ENCODE results near the gene DAAM2. TPM values are rescaled to one million over a fixed set of nuclear protein-coding genes. Genes with fewer than 3 reads are reported as not detected.

Gene DAAM2
- total RNA-seq, 1 donor from 2014 or later, result 14.7 TPM

- intact Hi-C loops (cut with DNase I), result no loop called here
- DNase-seq (ENCODE audit: missing footprints) (no peak), ATAC-seq (no peak)
These were observed 118.6 kb downstream of the DAAM2 start for GRCh38 chr6:39910744-39911143.

- intact Hi-C loops (cut with DNase I), result no loop called here
- no peak for ATAC-seq
- no peak for DNase-seq (ENCODE audit: missing footprints)
These were observed 119.4 kb downstream of the DAAM2 start for GRCh38 chr6:39911513-39912125.

- DNase-seq (ENCODE audit: missing footprints), result no peak
- intact Hi-C loops (cut with DNase I), result no loop called here
- ATAC-seq, result no peak
These were observed 120.3 kb downstream of the DAAM2 start for GRCh38 chr6:39912446-39912845.

GRCh38 chr6:39913391-39913916 is 121.3 kb downstream of the DAAM2 start:
- DNase-seq (ENCODE audit: missing footprints) (no peak), ATAC-seq (no peak)
- intact Hi-C loops (cut with DNase I), result no loop called here

GRCh38 chr6:39914239-39914638 is 122.1 kb downstream of the DAAM2 start:
- no peak for DNase-seq (ENCODE audit: missing footprints)
- no peak for ATAC-seq
- intact Hi-C loops (cut with DNase I), result no loop called here

- intact Hi-C loops (cut with DNase I), result no loop called here
- ATAC-seq (no peak), DNase-seq (ENCODE audit: missing footprints) (no peak)
These were observed 123.7 kb downstream of the DAAM2 start for GRCh38 chr6:39915866-39916265.

- intact Hi-C loops (cut with DNase I), result no loop called here
- DNase-seq (ENCODE audit: missing footprints) (no peak), ATAC-seq (no peak)
These were observed 125.2 kb downstream of the DAAM2 start for GRCh38 chr6:39917329-39917728.

- intact Hi-C loops (cut with DNase I), result no loop called here
- no peak for ATAC-seq
- DNase-seq (ENCODE audit: missing footprints), result no peak
These were observed 125.8 kb downstream of the DAAM2 start for GRCh38 chr6:39917981-39918380.

- DNase-seq (ENCODE audit: missing footprints) (no peak), ATAC-seq (no peak)
- intact Hi-C loops (cut with DNase I), result no loop called here
These were observed 126.7 kb downstream of the DAAM2 start for GRCh38 chr6:39918831-39919230.

- ATAC-seq (no peak), DNase-seq (ENCODE audit: missing footprints) (no peak)
- intact Hi-C loops (cut with DNase I), result no loop called here
These were observed 128.0 kb downstream of the DAAM2 start for GRCh38 chr6:39920157-39920556.

- intact Hi-C loops (cut with DNase I), result no loop called here
- ATAC-seq (no peak), DNase-seq (ENCODE audit: missing footprints) (no peak)
These were observed 130.6 kb downstream of the DAAM2 start for GRCh38 chr6:39922821-39923220.

- peak; percentile 82 for DNase-seq (ENCODE audit: missing footprints)
These were observed 131.2 kb downstream of the DAAM2 start for GRCh38 chr6:39923394-39923793.

GRCh38 chr6:39923861-39924260 is 131.7 kb downstream of the DAAM2 start:
- intact Hi-C loops (cut with DNase I), result no loop called here
- ATAC-seq, result no peak
- DNase-seq (ENCODE audit: missing footprints), result no peak

More at GRCh38 chr6:39923394-39923793, 131.2 kb downstream of the DAAM2 start:
- intact Hi-C loops (cut with DNase I), result no loop called here
- peak; percentile 75 for ATAC-seq

- ATAC-seq (no peak), DNase-seq (ENCODE audit: missing footprints) (no peak)
- intact Hi-C loops (cut with DNase I), result no loop called here
These were observed 132.1 kb downstream of the DAAM2 start for GRCh38 chr6:39924283-39924682.

- intact Hi-C loops (cut with DNase I), result no loop called here
- no peak for DNase-seq (ENCODE audit: missing footprints)
- no peak for ATAC-seq
These were observed 133.2 kb downstream of the DAAM2 start for GRCh38 chr6:39925191-39925930.

GRCh38 chr6:39925931-39926290 is 133.7 kb downstream of the DAAM2 start:
- ATAC-seq (no peak), DNase-seq (ENCODE audit: missing footprints) (no peak)
- intact Hi-C loops (cut with DNase I), result no loop called here

- intact Hi-C loops (cut with DNase I), result no loop called here
- ATAC-seq, result no peak
- DNase-seq (ENCODE audit: missing footprints), result no peak
These were observed 134.5 kb downstream of the DAAM2 start for GRCh38 chr6:39926668-39927067.

GRCh38 chr6:39927159-39927558 is 135.0 kb downstream of the DAAM2 start:
- DNase-seq (ENCODE audit: missing footprints), result no peak
- no peak for ATAC-seq
- intact Hi-C loops (cut with DNase I), result no loop called here

GRCh38 chr6:39929039-39929732 is 137.0 kb downstream of the DAAM2 start:
- intact Hi-C loops (cut with DNase I), result no loop called here
- ATAC-seq, result no peak
- no peak for DNase-seq (ENCODE audit: missing footprints)
